ENCODE results near the gene BMF. TPM values are rescaled to one million over a fixed set of nuclear protein-coding genes. Genes with fewer than 3 reads are reported as not detected.
A peak's percentile ranks its signal among the peaks of the same experiment; 100 is the strongest.

The BMF gene
- total RNA-seq (2012; rRNA removed) (1.7 and 2.9 TPM in 2 replicates), polyA plus RNA-seq (2012; rRNA removed) (2.4 and 2.8 TPM in 2 replicates), Bru-seq, nascent RNA (percentile 38 among the genes with signal in this experiment), BruChase-seq, experiment 1, labeled RNA remaining after a 6-hour chase (percentile 42 among the genes with signal in this experiment), BruChase-seq, experiment 2, labeled RNA remaining after a 2-hour chase (percentile 54 among the genes with signal in this experiment)
- polyA plus RNA-seq (2012; cell fraction: cytosol; rRNA removed): 0.80 and 1.8 TPM in 2 replicates
- polyA plus RNA-seq (2012; cell fraction: nucleus; rRNA removed; ENCODE audit: low replicate concordance): 6.6 and 11.7 TPM in 2 replicates
- long read RNA-seq: 0 reads

DNA sequence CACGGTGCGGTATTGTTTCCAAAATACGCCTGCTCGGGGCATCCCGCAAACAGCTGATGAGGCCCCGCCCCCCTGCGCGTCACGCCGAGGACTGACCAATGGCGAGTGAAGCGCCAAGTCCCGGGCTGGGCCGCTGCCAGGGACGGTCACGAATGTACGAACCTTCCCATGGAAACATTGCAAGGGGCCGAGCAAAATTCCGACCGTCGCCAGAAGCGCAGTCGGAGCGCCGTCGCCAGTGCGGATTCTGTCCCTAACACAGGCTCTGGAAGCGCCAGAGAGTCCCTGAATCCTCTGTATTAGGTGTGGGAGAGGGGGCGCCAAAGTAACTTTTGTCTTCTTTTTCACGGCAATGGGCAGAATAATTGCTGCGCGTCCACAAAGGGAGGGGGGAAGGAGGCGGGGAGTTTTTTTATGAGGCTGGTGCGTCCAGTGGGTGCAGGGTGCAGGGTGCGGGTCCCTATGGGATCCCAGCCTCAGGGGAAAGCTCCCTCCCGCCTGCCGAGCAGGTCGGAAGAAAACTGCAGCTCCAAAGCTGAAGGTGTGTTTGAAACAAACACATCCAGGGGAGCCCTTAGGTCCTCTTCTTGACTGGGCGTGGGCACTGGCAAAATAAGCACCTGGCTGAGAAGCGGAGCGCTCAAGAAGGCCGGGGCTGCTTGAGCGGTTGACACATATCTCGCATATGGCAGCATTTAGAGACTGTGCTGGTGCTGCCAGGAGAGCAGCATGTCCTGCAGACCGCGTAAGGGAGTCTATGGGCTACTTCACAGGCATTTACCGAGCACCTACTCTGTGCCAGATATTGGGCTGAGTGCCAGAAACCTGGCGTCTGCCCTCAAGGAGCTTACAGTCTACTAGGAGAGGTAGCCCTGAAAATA, at the start of gene BMF:
Gene BMF, minus strand, starts transcription at position 25 of the 881 bp plus-strand sequence. CDS start 2,793 bp downstream, outside the sequence.
- Histone ChIP-seq H3K79me1 (ENCODE audit: low read depth in 1 of 2, low read length in 2 of 2) (peaks cover 0 to 44% of the 10 kb centered on the region in 2 experiments; a peak in 3 of 4 replicates), H2AK5ac (ENCODE audit: low read depth, low read length) (peak within 1 kb of the TSS; percentile 63), H3K56ac (ENCODE audit: extremely low read depth, insufficient read depth, low read length) (peak within 1 kb of the TSS; percentile 14; the same call in 1 of the 2 replicates), H3K4me3 (ENCODE audit: insufficient read depth, low read depth, low read length) (peak within 1 kb of the TSS; percentile 63), H2AK9ac (replicated peaks; ENCODE audit: low read depth, low read length, poor library complexity) (peak within 1 kb of the TSS; percentile 84), H3K4me1 (ENCODE audit: control insufficient read depth, insufficient read depth, low read length) (peaks cover 19% of the 10 kb centered on the region), H4K8ac (ENCODE audit: low read depth in 2 of 2, low read length in 2 of 2) (peak within 1 kb of the TSS in 1 of 2 experiments; percentile 35; a peak in 1 of 4 replicates), H3K4me2 (ENCODE audit: low read depth, low read length) (peak within 1 kb of the TSS; percentile 60), H4K20me1 (ENCODE audit: insufficient read depth, low read length) (no peaks in the 10 kb centered on the region), H2BK20ac (ENCODE audit: low read depth, low read length) (no peak within 1 kb of the TSS), H4K5ac (ENCODE audit: low read depth, low read length) (no peak within 1 kb of the TSS), H3K27ac (ENCODE audit: insufficient read depth, low read length) (no peak within 1 kb of the TSS; the same call in 1 of the 2 replicates), H2BK120ac (ENCODE audit: low read depth, low read length) (peak within 1 kb of the TSS; percentile 58; the same call in 1 of the 2 replicates), H4K91ac (ENCODE audit: insufficient read depth, low read depth, low read length) (0 out of 2 replicates have a peak within 1 kb of the TSS, but pooled peaks have one; percentile 16), H2BK5ac (ENCODE audit: low read depth, low read length, poor library complexity, severe bottlenecking) (no peak within 1 kb of the TSS), H3K9ac (ENCODE audit: low read depth, low read length) (peak within 1 kb of the TSS; percentile 36), H3K4ac (ENCODE audit: low read depth, low read length) (peak within 1 kb of the TSS; percentile 73), H3K23ac (ENCODE audit: low read depth, low read length) (peak within 1 kb of the TSS; percentile 66), H3K27me3 (ENCODE audit: control insufficient read depth, insufficient read depth, low read length) (peaks cover 17% of the 10 kb centered on the region), H3K9me1 (ENCODE audit: insufficient read depth, low read length) (peaks cover 33% of the 10 kb centered on the region), H2BK15ac (ENCODE audit: low read depth, low read length) (no peak within 1 kb of the TSS; the same call in 2 of the 3 replicates), H3K36me3 (ENCODE audit: control insufficient read depth, insufficient read depth, low read length) (no peaks in the 10 kb centered on the region; the same call in 1 of the 2 replicates), H3K14ac (replicated peaks; ENCODE audit: low read depth, low read length) (peak within 1 kb of the TSS; percentile 86), H2AFZ (replicated peaks; ENCODE audit: low read length, poor library complexity) (peak within 1 kb of the TSS; percentile 94), H3K18ac (ENCODE audit: low read depth, low read length) (no peak within 1 kb of the TSS), H3K9me3 (ENCODE audit: control insufficient read depth, insufficient read depth, low read length) (no peaks in the 10 kb centered on the region)
- in situ Hi-C loops (cut with MboI; ENCODE audit: low sequenced_read_pairs): no loop called here
- no TSS peak for BruUV-seq (replicated peaks)
- ChIA-PET POLR2A (ENCODE audit: unreplicated experiment) (interaction anchor here (1.5 kb wide), 1 partner anchor 27 kb away, joined by 3 read pairs; no protein-coding TSS in a partner anchor), CTCF (interaction anchor here (1.2 to 1.3 kb wide), 2 partner anchors 12 to 63 kb away, joined by 3 to 9 read pairs; no protein-coding TSS in a partner anchor)
- intact Hi-C loops (cut with micrococcal nuclease): loop anchor here (2.0 to 10.0 kb wide), 3 partner anchors 64 to 324 kb away; partner anchors contain the start of gene FSIP1
- 7% methylated on average over 19 of the region's 48 CpGs; no CpG with 5 or more reads in 1 of the 2 experiments for WGBS, 2 experiments (ENCODE audit: extremely low coverage in 2 of 2, insufficient read length in 1 of 2)
- peak; percentile 99 for DNase-seq
- dilution Hi-C loops (cut with HindIII; ENCODE audit: low sequenced_read_pairs, unreplicated experiment): no loop called here
- ATAC-seq (ENCODE audit: low read depth): peak; percentile 84
- TF ChIP-seq CTCF (conservative IDR thresholded peaks at IDR 0.05; ENCODE audit: low read depth, low read length) (peak; percentile 40), RAD21 (IDR thresholded peaks at IDR 0.05; ENCODE audit: low read length) (0 out of 2 replicates have a peak, but pooled peaks have one; percentile 25), CEBPB (IDR thresholded peaks at IDR 0.05; ENCODE audit: low read depth, low read length) (no peak), FOS (IDR thresholded peaks at IDR 0.05; ENCODE audit: low read depth, low read length) (no peak), CHD1 (IDR thresholded peaks at IDR 0.05; ENCODE audit: low read depth, low read length) (no peak), MAZ (IDR thresholded peaks at IDR 0.05; ENCODE audit: borderline replicate concordance, low read depth, low read length) (peak; percentile 36; the same call in 1 of the 2 replicates), MAFK (IDR thresholded peaks at IDR 0.05; ENCODE audit: low read depth, low read length) (peak; percentile 0; the same call in 1 of the 2 replicates), SMC3 (IDR thresholded peaks at IDR 0.05; ENCODE audit: low read depth, low read length) (peak; percentile 37)
- TF ChIP-seq, protein P1, sequence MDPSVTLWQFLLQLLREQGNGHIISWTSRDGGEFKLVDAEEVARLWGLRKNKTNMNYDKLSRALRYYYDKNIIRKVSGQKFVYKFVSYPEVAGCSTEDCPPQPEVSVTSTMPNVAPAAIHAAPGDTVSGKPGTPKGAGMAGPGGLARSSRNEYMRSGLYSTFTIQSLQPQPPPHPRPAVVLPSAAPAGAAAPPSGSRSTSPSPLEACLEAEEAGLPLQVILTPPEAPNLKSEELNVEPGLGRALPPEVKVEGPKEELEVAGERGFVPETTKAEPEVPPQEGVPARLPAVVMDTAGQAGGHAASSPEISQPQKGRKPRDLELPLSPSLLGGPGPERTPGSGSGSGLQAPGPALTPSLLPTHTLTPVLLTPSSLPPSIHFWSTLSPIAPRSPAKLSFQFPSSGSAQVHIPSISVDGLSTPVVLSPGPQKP (IDR thresholded peaks at IDR 0.05; ENCODE audit: borderline replicate concordance, low read depth, low read length): no peak
- TF ChIP-seq, protein P2, sequence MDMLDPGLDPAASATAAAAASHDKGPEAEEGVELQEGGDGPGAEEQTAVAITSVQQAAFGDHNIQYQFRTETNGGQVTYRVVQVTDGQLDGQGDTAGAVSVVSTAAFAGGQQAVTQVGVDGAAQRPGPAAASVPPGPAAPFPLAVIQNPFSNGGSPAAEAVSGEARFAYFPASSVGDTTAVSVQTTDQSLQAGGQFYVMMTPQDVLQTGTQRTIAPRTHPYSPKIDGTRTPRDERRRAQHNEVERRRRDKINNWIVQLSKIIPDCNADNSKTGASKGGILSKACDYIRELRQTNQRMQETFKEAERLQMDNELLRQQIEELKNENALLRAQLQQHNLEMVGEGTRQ (IDR thresholded peaks at IDR 0.05; ENCODE audit: low read depth, low read length): 0 out of 2 replicates have a peak, but pooled peaks have one; percentile 55
